ENCODE results near the gene BUB1B.

GRCh38 chr15:40149339-40149738, 11.5 kb upstream of the BUB1B start:
- TF ChIP-seq POLR2A (IDR thresholded peaks at IDR 0.05) (no peak), CTCF (IDR thresholded peaks at IDR 0.05) (no peak), POLR2AphosphoS5 (IDR thresholded peaks at IDR 0.05) (no peak), EP300 (IDR thresholded peaks at IDR 0.05) (no peak)

Data from sigmoid colon (tissue), 4 donors.